Measurements from ENCODE around the gene RFESD. TPM values are rescaled to one million over a fixed set of nuclear protein-coding genes. Genes with fewer than 3 reads are reported as not detected.

Gene RFESD
- total RNA-seq, 6 experiments from 2014 or later, result 2.2 to 3.7 (median 2.3) TPM

DNA sequence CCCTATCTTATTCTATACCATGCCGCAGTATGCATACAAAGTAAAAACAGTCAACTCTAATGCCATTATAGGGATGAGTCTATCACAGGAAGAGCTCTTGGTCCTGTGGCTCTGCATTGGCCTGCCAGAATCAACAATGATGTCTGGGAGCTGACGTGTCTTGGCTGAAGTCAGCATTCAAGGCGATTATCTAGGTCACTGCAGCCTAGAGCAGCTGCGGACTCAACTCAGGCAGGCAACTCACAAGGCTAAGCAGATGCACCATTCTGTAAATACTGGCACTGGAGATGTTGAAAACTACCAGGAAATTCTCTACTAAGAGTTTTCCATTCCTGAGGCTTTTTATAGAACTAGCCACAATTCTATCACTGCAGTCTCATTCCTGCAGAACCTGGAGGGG is 23.0 kb downstream of the RFESD start:
- peak overlapping the region; percentile 39 for H3K4me3 Mint-ChIP-seq
- H3K4me1 Mint-ChIP-seq (ENCODE audit: low read depth), result peaks cover 50% of the 10 kb centered on the region
- TF ChIP-seq, protein P1, sequence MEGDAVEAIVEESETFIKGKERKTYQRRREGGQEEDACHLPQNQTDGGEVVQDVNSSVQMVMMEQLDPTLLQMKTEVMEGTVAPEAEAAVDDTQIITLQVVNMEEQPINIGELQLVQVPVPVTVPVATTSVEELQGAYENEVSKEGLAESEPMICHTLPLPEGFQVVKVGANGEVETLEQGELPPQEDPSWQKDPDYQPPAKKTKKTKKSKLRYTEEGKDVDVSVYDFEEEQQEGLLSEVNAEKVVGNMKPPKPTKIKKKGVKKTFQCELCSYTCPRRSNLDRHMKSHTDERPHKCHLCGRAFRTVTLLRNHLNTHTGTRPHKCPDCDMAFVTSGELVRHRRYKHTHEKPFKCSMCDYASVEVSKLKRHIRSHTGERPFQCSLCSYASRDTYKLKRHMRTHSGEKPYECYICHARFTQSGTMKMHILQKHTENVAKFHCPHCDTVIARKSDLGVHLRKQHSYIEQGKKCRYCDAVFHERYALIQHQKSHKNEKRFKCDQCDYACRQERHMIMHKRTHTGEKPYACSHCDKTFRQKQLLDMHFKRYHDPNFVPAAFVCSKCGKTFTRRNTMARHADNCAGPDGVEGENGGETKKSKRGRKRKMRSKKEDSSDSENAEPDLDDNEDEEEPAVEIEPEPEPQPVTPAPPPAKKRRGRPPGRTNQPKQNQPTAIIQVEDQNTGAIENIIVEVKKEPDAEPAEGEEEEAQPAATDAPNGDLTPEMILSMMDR (IDR thresholded peaks at IDR 0.05), result no peak
- peak overlapping the region; percentile 51 for H3K27ac Mint-ChIP-seq
- DNase-seq, result peak; percentile 95
- no peaks in the 10 kb centered on the region for H3K36me3 Mint-ChIP-seq (ENCODE audit: low read depth)
- no peaks in the 10 kb centered on the region for H3K27me3 Mint-ChIP-seq (ENCODE audit: insufficient read depth)
- no peaks in the 10 kb centered on the region for H3K9me3 Mint-ChIP-seq

GRCh38 chr5:95669985-95670384 is 23.4 kb downstream of the RFESD start:
- TF ChIP-seq, protein P1 (IDR thresholded peaks at IDR 0.05), result no peak
- H3K27ac Mint-ChIP-seq, result peak overlapping the region; percentile 51; the same call in 1 of the 2 replicates
- no peak for DNase-seq
- H3K36me3 Mint-ChIP-seq (ENCODE audit: low read depth), result no peaks in the 10 kb centered on the region
- no peaks in the 10 kb centered on the region for H3K27me3 Mint-ChIP-seq (ENCODE audit: insufficient read depth)
- no peaks in the 10 kb centered on the region for H3K9me3 Mint-ChIP-seq
- peak overlapping the region; percentile 39; the same call in 1 of the 2 replicates for H3K4me3 Mint-ChIP-seq
- peaks cover 47% of the 10 kb centered on the region for H3K4me1 Mint-ChIP-seq (ENCODE audit: low read depth)

DNA sequence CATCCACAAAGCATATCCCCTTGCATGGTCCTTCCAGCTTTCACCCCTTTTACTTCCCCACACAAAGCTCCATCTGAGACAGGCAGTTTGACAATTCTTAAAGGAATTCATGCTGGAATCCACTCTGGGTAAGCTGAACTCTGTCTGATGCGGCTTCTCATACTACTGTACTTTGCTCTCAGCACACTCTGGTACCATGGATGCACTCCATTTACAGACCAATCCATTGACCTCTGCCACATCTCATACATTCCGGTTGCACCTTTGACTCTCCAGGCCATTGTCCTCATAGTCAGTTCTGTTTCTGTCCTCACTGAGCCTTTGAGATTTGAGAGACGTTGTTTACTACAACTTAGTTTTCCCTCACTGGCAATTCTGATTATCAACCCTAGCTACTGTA is 24.0 kb downstream of the RFESD start:
- Mint-ChIP-seq H3K9me3 (no peaks in the 10 kb centered on the region), H3K27ac (no peak overlapping the region)
- no peak for DNase-seq

GRCh38 chr5:95671826-95672225 is 25.2 kb downstream of the RFESD start:
- Mint-ChIP-seq H3K4me1 (ENCODE audit: low read depth) (peaks cover 41% of the 10 kb centered on the region), H3K36me3 (ENCODE audit: low read depth) (no peaks in the 10 kb centered on the region), H3K4me3 (no peak overlapping the region), H3K27me3 (ENCODE audit: insufficient read depth) (no peaks in the 10 kb centered on the region), H3K27ac (no peak overlapping the region), H3K9me3 (no peaks in the 10 kb centered on the region)
- no peak for DNase-seq
- TF ChIP-seq, protein P1 (IDR thresholded peaks at IDR 0.05), result no peak

More for the DNA sequence above, 24.0 kb downstream of the RFESD start:
- TF ChIP-seq, protein P1 (IDR thresholded peaks at IDR 0.05), result no peak
- Mint-ChIP-seq H3K4me1 (ENCODE audit: low read depth) (peaks cover 41% of the 10 kb centered on the region), H3K27me3 (ENCODE audit: insufficient read depth) (no peaks in the 10 kb centered on the region), H3K36me3 (ENCODE audit: low read depth) (no peaks in the 10 kb centered on the region), H3K4me3 (no peak overlapping the region)

- Mint-ChIP-seq H3K27ac (no peak overlapping the region), H3K4me1 (ENCODE audit: low read depth) (peaks cover 41% of the 10 kb centered on the region)
Measured at GRCh38 chr5:95672641-95673040, 26.1 kb downstream of the RFESD start.

More at GRCh38 chr5:95672641-95673040, 26.1 kb downstream of the RFESD start:
- DNase-seq, result no peak
- TF ChIP-seq, protein P1 (IDR thresholded peaks at IDR 0.05), result no peak
- Mint-ChIP-seq H3K9me3 (no peaks in the 10 kb centered on the region), H3K27me3 (ENCODE audit: insufficient read depth) (no peaks in the 10 kb centered on the region), H3K4me3 (no peak overlapping the region), H3K36me3 (ENCODE audit: low read depth) (no peaks in the 10 kb centered on the region)
